GM12872 (cell line): ENCODE measurements around the gene WNK4.

Experiments used
- CTCF ChIP-seq: IDR thresholded peaks from 3 replicates; pipeline ENCODE4 v1.5.1; 2011; ENCODE audit warnings: low read depth, mild to moderate bottlenecking, low read length, moderate library complexity; ENCODE audit not compliant: insufficient read depth

The WNK4 gene

DNA sequence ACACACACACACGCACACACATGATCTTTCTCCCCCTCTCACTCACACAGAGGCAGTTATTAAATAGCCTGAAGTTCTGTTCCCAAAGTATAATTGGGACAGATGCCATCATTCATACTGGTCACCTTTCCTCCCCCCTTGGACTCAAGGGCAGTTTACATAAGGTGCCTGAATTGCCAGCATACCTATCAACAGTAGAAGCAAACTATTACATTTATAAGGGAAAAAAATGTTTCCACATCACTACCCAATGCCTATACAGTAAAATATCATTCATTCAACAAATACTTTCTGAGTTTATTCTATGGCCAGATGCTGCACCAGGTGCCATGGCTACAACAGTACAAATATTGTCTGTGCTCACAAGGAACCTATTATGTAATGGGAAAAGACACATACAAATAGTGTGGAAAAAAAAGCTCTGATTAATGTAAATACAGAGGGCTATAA, 24.5 kb downstream of the WNK4 start:
- no peak for TF ChIP-seq CTCF

- no peak for TF ChIP-seq CTCF
Measured at GRCh38 chr17:42806249-42806648, 25.8 kb downstream of the WNK4 start.

GRCh38 chr17:42809250-42809649, 28.8 kb downstream of the WNK4 start:
- TF ChIP-seq CTCF, result no peak

DNA sequence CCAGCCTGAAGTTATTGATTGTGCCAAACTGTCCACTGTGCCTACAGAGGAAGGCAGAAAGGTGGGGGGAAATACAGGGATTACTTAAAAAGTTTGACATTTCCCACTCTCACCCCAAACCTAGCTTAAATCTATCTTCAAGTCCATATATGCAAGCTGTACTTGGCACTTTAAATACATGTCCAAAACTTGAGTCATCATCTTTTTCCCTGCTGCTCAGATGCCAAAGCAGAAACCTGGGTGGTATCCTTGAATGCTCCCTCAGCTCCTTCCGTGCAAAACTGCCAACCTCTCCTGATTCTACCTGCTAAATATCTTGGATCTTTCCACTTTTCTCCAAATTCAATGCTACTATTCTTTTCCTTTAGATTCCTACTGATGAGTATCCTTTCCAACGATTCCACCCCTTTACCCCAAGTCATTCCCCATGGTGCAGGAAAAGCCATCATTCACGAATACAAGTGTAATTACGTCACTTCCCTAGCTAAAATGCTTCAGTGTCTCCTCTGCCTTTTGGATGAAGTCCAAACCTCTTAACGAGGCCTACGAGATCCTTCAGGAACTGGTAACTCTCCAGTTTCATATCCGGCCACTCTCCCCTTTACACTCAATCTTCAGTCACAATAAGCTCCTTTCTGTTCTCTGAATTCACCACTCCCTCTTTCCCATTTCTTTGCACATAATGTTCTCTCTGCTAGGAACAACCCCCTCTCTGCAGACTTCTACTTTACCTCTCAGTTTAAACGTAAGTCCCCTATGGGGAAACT, 34.4 kb downstream of the WNK4 start:
- no peak for TF ChIP-seq CTCF

DNA sequence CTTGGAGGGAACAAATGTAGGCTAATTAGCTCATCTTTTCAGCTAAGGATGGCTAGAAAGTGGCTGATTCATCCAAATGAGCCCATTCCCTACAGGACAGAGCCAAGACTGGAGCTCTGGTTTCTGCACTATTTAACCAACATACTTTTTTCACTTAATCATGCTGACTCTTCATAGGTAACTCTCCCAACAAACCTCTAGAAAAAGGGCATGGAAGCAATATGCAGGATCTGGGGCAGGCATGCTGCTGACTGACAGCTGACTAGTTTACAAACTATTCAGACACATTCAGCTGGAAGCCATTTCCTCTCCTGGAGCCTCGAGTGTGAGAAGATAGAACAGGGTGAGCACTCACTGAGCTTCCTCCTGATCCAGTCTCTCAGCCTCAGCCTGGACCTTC, 37.5 kb downstream of the WNK4 start:
- no peak for TF ChIP-seq CTCF

DNA sequence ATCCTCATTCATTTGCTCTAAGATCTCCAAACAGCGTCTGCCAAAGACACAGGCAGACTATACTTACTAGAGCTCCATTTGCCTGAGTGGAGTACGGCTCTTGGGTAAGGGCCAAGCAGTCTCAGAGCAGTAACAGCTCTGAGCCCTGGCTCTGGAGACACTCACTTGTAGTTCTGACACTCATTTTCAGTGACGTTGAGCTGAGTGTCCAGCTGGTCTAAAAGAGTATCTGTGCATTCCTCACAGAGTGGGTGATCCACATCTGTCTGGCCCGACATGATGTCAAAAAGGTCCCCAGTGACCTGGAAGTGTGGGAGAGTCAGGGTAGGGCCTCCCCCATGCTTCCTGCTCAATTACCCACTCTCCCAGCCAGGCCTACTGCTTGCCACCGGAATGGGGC, 38.0 kb downstream of the WNK4 start:
- no peak for TF ChIP-seq CTCF

- peak; percentile 77 for TF ChIP-seq CTCF
Measured at GRCh38 chr17:42819939-42820535, 39.6 kb downstream of the WNK4 start.
